Esophagus muscularis mucosa (tissue), 4 donors: Measurements from ENCODE around the gene ATP5MC2. TPM values are rescaled to one million over a fixed set of nuclear protein-coding genes. Genes with fewer than 3 reads are reported as not detected.

Source experiments
- DNase-seq: peaks from one replicate; pipeline ENCODE4 v3.0.0-alpha.2; 2017; ENCODE audit errors: extremely low spot score
- H3K27ac ChIP-seq, 4 donors: fragments of 200-600 bp; sonication (generic); replicated peaks in 1 of 4; 1 replicate in 3 of 4; 2 replicates in 1 of 4; pipeline ENCODE4 v1.5.1; 2016 to 2019; ENCODE audit warnings: mild to moderate bottlenecking in 1 of 4
- H3K27me3 ChIP-seq, 4 donors: fragments of 200-600 bp; sonication (generic); one replicate each; pipeline versions ENCODE4 v1.5.1 to v1.6.0; 2016 to 2019
- H3K36me3 ChIP-seq, 4 donors: fragments of 200-600 bp; sonication (generic); one replicate each; pipeline ENCODE4 v1.5.1; 2016 to 2019
- H3K4me1 ChIP-seq, 4 donors: fragments of 200-600 bp; sonication (generic); one replicate each; pipeline ENCODE4 v1.5.1; 2016 to 2019
- H3K4me3 ChIP-seq, 4 donors: fragments of 200-600 bp; sonication (generic); 1 replicate in 2 of 4; 2 replicates in 2 of 4; pipeline ENCODE4 v1.5.1; 2016 to 2019; ENCODE audit warnings: mild to moderate bottlenecking in 4 of 4, moderate library complexity in 1 of 4
- H3K9me3 ChIP-seq, 4 donors: fragments of 200-600 bp; sonication (generic); 1 replicate in 3 of 4; 2 replicates in 1 of 4; pipeline ENCODE4 v1.5.1; 2016 to 2019
- CTCF ChIP-seq, 3 experiments: fragments of 200-600 bp in 2 of 3; fragments of 450-650 bp in 1 of 3; sonication (generic) in 2 of 3; IDR thresholded peaks; one replicate each; pipeline ENCODE4 v1.5.1; 2017 to 2019; ENCODE audit warnings: antibody characterized with exemption in 3 of 3, mild to moderate bottlenecking in 2 of 3, moderate library complexity in 1 of 3
- EP300 ChIP-seq: sonication (generic); formaldehyde crosslinking; IDR thresholded peaks from one replicate; pipeline ENCODE4 v1.6.1; 2017; ENCODE audit warnings: antibody characterized with exemption
- POLR2A ChIP-seq: fragments of 450-650 bp; IDR thresholded peaks from one replicate; pipeline ENCODE4 v1.6.1; 2017; ENCODE audit warnings: antibody characterized with exemption, moderate library complexity, mild to moderate bottlenecking, low read depth
- POLR2AphosphoS5 ChIP-seq, 2 donors: sonication (generic); formaldehyde crosslinking; IDR thresholded peaks; one replicate each; pipeline ENCODE4 v1.6.1; 2017; ENCODE audit warnings: antibody characterized with exemption in 2 of 2
- WGBS: methylation state at CpG from one replicate; pipeline ENCODE4 v1.1.5; 2018; 5-methylcytosine and 5-hydroxymethylcytosine counted together
- intact Hi-C: fragments of 100-400 bp; cut with DNase I; formaldehyde crosslinking; loops from one replicate; pipeline ENCODE4 v1.15.1; 2023
- total RNA-seq, 4 donors: library from RNA; depleted of rRNA; stranded (reverse); fragments of >200 nt; gene quantifications; one replicate each; pipeline versions ENCODE4 v1.1.0 to v1.2.1, GENCODE V29; 2016

The ATP5MC2 gene
- total RNA-seq, 4 donors from 2014 or later: 204 to 266 (median 235) TPM

- TF ChIP-seq POLR2A: no peak
- no peak for TF ChIP-seq EP300
- no peak for TF ChIP-seq CTCF (IDR thresholded peaks at IDR 0.05)
- no peak for TF ChIP-seq POLR2AphosphoS5 (IDR thresholded peaks at IDR 0.05)
- intact Hi-C loops: no loop called here
- H3K4me1 ChIP-seq: peaks cover 30 to 93% (median 84%) of the 10 kb centered on the region in 4 donors
Observed at GRCh38 chr12:53616950-53617349, 58.9 kb downstream of the ATP5MC2 start.

More at GRCh38 chr12:53616950-53617349, 58.9 kb downstream of the ATP5MC2 start:
- Histone ChIP-seq H3K36me3 (peaks cover 0 to 20% (median 10%) of the 10 kb centered on the region in 4 donors), H3K27ac (peak overlapping the region in 3 of 4 donors; percentile 28 to 50 (median 37)), H3K27me3 (no peaks in the 10 kb centered on the region), H3K9me3 (no peaks in the 10 kb centered on the region), H3K4me3 (no peak overlapping the region)
- 70% methylated on average over 4 of the region's 4 CpGs for WGBS
- no peak for DNase-seq

Other genes starting within 250 kb of the ATP5MC2 start
- gene PRR13, start 234.3 kb downstream of the ATP5MC2 start, total RNA-seq: 10 to 100 TPM; 47.8 to 77.6 (median 65.3) TPM
- 100 to 1,000 TPM; 275 to 374 (median 365) TPM for gene PCBP2, start 224.0 kb downstream of the ATP5MC2 start, total RNA-seq
- gene MAP3K12, start 176.6 kb downstream of the ATP5MC2 start, total RNA-seq: 10 to 100 TPM; 12.6 to 20.1 (median 18.9) TPM
- gene TARBP2, start 174.8 kb downstream of the ATP5MC2 start, total RNA-seq: 10 to 100 TPM; 12.7 to 16.6 (median 12.9) TPM
- gene NPFF, start 168.6 kb downstream of the ATP5MC2 start, total RNA-seq: not detected
- gene ATF7, start 49.7 kb downstream of the ATP5MC2 start, total RNA-seq: 10 to 100 TPM; 23.5 to 43.6 (median 37.1) TPM
- gene CALCOCO1, start 51.4 kb upstream of the ATP5MC2 start, total RNA-seq: 100 to 1,000 TPM; 252 to 487 (median 347) TPM
- gene CISTR, start 75.9 kb upstream of the ATP5MC2 start, total RNA-seq: not detected